ENCODE results near the gene IGSF9.

The IGSF9 gene

DNA sequence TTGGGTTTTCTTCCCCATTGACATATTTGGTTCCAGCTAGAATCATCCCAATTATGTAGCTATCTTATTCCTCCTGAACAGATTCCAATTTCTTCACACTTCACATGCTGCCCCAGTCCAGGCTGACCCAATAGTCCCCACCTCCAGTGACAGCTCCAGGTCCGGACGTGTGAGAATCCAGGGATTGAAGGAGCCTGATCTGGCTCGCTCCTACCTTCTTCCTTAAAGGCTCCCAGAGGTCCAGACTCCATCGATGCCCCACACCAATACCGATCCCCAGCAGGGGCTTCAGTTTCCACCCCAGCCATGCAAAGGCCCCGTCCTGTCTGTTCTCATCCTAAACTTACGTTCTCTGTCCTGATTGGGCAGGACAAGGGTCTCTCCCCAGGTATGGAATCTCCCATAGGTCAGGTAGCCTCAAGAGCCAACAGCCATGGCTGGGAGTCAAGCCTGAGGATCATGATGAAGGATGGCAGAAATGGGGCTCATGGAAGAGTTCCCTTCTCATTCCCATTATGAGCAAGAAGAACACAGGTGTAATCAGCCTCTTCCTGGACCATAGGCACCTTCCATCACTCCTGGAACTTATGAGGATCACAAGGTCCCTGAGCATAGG, 29.0 kb upstream of the IGSF9 start:
- DNase-seq (ENCODE audit: low read depth), result no peak

DNA sequence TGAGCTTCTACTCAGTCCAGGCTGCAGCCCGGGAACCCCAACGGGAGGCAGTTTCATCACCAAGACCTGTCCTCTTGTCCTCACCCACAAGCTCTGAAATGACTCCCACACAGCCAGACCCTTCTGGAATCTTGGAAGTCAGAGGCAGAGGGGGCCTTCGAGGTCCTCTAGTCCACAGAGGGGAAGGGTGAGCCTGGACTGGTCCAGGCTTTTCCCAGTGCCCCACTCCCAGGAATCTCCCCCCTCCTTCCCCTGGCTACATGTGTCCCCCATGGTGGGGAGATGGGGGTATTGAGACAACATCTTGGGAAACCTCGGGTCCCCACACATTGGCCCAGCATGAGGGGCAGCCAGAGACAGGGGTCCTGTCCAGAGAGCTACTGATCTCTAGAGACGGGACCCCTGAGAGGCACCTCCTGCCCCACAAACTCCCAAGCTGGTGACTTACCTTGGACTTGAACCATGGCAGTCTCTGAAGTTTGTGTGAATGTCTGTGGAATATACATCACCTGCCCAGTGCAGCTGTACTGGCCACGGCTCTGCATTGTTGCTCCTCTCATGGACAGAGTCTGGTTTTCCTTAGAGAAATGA, 28.0 kb upstream of the IGSF9 start:
- DNase-seq (ENCODE audit: low read depth), result no peak

DNA sequence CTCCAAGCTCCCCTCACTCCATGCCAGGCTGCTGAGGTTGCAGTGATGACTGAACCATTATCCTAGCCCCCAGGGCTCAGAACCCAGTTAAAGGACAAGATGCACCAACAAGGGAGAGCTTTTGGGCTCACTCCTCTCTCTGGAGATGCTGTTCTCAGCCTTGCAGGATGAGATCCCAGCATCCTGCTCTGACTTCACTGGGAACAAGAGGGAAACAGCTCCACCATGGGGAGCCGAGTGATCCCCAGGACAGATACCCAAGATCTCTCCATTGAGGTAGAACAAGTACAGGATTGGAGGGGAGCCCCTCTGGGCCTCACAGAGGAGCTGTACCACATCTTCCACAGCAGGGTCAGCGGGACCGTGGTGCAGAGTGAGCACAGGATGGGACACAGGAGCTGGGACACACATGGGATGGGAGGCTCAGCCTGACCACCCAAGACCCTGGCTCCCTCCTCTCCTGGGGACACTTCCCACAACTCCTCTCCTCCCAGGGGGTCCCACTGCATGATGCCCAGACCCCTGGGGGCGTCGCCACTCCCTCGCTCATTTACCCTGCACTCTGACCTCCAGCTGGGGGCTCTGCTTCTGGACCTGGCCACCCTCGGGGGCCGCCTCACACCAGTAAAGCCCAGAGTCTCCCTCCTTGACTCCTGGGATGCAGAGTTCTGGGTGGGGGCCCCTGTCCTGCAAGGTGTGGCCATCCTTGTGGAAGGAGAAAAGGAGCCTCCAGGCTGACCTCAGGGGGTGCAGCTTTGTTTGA, 27.2 kb upstream of the IGSF9 start:
- DNase-seq (ENCODE audit: low read depth), result no peak

DNA sequence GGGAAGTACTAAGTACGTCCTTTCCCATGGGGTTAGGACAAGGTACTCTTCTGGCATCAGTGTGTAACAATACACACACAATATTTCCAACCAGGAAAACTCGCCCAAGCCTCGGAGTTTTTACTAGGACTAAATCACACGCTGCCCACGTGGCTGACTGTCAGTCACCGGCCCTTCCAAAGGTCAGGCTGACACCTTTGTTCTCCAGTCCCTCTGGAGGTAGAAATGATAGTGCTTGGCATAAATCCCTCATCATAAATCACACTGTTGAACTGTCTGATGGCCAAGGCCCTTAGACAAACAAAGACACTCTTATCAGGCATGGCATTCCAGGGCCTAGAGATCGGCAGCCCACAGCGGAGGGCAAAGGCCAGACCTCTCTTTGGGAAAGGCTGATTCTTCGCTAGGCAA, 25.5 kb upstream of the IGSF9 start:
- DNase-seq (ENCODE audit: low read depth), result no peak

DNA sequence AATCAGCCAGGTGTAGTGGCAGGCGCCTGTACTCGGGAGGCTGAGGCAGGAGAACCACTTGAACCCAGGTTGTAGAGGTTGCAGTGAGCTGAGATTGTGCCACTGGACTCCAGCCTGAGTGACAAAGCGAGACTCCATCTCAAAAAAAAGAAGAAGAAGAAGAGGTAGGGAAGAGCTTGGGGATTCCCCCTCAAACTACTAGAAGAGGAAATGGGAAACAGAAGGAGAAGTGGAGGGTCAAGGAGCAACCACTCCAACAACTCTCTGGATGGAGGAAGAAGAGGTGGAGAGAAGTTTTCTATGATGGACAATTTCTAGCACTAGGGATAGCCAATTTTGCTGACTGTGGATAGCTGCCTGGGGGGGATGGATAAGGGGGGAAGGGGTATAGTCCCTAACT, 23.5 kb upstream of the IGSF9 start:
- no peak for DNase-seq (ENCODE audit: low read depth)

DNA sequence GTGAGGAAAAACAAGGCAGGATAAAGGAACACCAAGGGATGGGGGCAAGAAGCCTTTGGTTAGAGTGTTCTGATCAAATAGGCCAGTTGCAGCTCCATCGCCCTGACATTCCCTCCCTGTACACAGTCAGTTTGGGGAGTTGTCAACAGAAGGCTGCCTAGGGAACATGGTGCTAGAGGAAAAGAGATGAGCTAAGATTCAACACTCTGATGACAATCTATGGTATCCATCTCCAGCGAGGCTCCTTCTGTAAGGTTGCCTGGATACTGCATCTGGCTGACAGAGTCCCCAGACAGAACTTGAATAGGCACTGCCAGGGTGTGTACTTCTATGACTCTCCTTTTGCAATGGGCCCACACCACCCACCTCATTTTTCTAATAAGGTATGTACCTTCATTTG, 19.9 kb upstream of the IGSF9 start:
- no peak for DNase-seq (ENCODE audit: low read depth)

DNA sequence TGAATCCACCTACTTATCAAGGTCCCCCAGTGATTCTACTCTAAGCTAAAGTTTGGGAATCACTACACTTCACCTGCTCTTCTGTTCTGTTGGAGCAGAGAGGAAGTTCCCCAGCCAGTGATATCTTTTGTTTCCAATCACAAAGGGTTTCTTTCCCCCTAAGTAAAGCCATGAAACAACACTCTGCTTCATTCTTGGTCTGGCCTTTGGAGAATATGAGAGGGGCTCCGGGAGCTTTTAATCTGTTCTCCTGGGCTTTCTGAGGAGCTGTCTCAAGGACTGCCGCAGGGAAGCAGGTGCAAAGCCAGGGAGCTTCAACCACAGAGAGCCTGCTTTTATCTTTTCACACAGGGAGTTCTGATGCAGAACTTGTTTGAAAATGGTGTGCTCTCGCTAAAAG, 18.7 kb upstream of the IGSF9 start:
- DNase-seq (ENCODE audit: low read depth), result no peak

DNA sequence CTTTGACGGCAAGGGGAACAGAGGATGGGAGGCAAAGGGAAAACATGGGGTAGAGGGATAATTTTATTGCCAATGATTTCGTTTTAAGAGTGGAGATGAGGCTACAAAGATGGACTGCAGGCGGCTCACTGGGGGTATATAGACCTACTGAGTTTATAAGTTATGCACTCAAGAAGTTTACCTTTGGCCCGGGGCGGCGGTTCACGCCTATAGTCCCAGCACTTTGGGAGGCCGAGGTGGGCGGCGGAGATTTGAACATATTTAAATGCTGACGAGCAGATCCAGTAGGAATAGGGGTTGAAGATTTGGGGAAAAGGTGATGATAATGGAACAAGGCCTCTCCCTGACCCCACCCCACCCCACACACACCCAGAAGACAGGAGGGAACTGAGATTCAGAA, 16.8 kb upstream of the IGSF9 start:
- no peak for DNase-seq (ENCODE audit: low read depth)

DNA sequence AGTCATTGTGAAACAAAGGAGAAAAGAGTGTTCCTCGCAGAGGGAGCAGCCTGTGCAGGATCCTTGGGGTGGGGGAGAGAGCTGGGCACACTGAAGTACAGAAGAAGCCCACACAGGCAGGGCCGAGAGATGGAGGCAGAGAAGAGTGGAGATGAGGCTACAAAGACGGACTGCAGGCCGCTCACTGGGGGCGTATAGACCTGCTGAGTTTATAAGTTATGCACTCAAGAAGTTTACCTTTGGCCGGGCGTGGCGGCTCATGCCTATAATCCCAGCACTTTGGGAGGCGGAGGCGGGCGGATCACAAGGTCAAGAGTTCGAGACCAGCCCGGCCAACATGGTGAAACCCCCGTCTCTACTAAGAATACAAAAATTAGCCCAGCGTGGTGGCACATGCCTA, 16.2 kb upstream of the IGSF9 start:
- no peak for DNase-seq (ENCODE audit: low read depth)

DNA sequence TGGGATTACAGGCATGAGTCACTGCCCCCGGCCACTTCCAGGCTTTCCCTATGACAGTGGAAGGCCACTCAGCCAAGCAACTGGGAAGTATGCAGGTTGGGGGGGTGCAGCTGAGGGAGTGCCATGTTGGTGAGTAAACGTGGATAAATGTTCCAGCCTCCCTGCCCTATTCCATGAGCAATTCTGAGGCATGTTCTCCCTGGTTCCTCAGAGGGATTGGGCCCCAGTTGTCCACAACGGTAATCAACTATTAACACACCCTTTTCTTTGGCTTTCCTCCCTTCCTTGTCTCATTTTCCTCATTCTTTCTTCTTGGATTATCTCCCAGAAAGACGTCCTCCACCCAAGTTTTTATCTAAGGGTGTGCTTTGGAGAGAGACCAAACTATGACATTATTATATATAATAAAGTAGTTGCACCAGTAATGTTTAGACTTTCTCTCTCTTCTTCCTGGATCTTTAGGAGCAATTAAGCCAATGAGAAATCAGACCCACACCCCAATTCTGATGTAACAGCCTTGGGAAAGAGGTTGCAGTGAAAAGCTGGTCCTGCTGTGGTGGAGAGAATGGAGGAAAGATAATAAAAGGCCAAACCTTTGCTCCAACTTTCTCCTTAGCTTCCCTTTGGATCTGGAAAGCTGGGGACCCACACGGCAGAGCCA, 15.4 kb upstream of the IGSF9 start:
- DNase-seq (ENCODE audit: low read depth), result no peak

DNA sequence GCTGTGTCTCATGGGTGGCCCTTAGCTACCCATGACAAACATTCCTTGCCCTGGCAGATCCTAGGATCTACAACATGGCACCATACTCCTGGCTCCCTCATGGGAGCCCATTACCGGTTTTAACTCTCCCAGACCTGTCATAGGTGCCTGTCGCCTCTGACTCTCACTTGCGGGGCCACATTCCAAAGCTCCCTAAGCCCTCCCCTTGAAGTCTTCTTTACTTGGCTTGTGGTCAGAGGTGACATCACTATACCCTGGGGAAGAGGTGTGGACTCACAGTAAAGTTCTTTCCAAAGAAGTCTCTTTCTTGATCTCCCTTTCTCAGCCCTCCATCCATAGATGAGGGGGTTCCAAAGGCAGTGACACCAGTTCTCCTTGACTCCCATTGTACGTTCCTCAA, 14.0 kb upstream of the IGSF9 start:
- DNase-seq (ENCODE audit: low read depth), result no peak

DNA sequence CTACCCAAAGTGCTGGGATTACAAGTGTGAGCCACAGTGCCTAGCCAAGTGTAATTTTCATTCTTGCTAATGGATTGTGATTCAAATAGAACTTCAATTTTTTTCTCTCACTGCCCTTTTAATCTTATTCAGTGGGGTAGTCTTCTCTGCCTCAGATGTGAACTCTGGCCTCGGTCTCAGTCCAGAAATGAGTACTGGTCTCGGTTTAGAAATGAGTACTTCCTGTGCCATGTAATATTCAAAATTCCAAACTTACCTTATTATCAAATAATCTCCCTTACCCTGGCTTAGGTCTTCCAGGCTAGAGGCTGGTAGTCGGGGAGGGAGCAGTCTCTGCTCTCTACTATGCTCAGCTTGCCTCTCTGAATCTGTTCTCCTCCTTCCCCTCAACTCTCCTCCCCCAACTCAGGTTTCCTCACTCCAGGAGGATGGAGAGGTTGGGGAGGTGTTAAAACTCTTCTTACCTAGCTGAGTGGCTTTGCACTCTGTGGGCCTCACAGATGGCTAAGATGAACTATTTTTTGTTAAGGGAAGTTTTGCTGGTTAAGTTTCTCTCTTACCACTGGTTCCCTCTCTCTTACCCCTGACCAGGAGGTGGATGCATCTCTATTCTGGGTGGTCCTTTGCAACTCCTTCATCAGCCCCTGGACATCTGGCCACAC, 13.4 kb upstream of the IGSF9 start:
- no peak for DNase-seq (ENCODE audit: low read depth)

DNA sequence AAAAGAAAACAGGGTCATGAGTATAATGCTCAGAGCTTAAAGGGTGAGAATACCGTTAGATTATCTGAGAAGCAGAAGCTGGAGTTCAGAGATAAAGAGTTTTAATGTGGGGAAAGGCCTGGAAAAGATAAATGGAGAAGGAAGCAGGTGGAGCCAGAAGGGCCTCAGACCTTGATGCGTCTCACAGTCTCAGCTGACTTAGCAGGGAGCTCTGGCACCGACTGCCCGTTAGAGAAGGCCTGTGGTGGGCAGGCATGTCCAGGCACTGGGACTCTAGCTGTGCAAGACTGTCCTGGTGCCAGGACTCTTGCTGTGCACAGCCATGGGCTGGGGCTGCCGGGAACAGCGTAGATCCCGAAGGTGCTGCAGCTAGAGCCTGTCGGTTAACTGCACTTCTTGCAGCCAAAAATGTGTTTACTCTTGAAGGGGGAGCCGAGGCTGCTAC, 12.4 kb upstream of the IGSF9 start:
- no peak for DNase-seq (ENCODE audit: low read depth)

DNA sequence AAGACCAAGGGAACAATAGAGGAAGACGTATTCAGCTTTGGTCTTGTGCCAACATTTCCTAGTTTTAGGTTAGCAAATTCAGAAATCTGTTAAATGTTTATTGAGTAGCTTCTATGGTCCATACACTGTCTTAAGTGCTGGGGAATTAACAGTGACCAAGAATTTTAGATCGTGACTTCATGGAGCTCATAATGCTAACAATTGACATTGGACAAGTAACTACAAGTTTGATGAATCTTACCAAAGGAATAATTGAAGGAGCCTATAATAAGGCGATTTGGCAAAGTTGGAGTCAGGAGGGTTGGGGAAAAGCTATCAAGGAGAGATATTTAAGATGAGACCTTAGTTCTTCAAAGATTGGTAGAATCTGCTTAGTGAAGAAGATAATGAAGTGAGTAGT, 10.0 kb upstream of the IGSF9 start:
- no peak for DNase-seq (ENCODE audit: low read depth)

DNA sequence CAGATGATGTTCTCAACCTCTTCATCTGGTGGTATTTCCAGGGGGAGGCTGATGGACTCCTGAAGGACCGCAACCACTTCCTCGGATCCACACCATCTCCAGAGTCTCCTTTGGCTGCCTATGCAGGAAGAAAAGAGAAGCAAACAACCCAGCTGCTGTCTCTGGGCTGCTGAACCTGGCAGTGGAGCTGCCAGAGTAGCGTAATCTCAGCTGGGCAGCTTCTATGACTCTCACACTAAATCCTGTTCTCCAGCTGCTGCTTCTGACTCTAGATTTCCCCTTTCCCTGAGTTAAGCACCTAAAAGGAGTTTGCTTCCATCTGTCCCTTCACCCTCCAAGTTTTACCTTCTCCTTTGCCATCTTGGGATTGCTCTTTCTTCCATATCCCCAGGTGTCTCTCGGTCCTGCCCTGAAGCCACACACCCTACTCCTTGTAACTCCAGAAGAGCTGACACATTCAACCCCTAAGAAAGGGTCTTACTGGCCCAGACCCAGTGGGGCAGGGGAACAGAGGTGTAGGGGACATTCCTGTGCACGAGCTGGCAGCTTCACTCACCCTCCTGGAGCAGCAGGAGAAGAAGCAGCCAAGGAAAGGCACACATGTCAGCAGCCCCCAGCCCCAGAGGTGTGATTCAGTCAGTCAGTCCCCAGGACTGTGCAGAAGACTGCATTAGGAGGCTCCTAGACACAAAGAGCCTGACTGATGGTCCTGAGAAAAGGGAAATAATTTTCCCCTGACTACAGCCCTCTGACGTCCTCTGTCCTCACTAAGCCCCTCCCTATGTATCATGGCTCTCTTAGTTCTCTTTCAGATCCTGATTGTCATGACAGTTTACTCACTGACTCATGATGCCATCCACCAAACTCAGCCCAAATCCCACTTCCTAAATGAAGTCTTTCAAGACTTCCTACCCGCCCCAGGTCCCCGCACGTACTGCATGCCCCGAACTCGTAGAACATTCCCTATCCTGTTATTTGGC, 8.4 kb upstream of the IGSF9 start, which contains the start of gene SLAMF9:
Gene SLAMF9, minus strand, starts transcription at position 702 of the 980 bp plus-strand sequence. Its CDS starts 100 bp downstream, at position 602.
- DNase-seq (ENCODE audit: low read depth), result no peak

DNA sequence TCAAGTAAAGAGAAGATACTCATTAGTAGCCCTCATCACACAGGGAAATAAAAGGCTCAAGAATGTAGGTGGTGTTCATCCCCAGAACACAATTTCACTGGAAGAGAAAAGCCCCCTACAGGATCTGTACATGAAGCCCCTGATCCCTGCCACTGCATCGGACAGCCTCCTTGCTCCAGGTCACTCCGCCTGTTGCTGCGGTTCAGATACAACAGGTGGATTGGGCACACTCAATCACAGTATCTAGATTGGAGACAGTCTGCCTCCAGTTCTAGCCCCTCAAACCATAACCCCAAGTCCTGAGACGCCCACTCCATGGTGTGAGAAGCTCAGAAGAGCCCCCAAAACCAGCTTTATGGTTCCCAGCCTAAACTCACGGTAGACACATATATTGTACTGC, 7.5 kb upstream of the IGSF9 start:
- DNase-seq (ENCODE audit: low read depth), result no peak

DNA sequence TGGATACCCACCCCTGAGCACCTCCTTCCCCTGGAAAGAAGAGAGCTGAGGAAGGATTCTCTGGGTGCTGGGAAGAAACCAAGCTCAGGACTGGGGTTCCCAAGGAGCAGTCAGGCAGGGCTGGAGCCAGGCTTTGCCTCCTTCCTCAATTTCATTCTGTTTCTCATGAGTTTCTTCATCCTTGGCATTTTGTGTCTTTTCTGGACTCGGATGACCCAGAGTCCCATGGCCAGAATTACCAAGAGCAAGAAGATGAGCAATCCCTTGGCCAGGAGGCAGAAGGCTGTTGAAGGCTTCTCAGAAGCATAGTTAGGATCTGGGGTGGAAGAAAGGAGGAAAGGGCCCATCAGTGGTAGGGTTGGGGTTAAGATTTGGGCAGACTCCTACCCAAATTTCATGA, 6.1 kb upstream of the IGSF9 start:
- no peak for DNase-seq (ENCODE audit: low read depth)

DNA sequence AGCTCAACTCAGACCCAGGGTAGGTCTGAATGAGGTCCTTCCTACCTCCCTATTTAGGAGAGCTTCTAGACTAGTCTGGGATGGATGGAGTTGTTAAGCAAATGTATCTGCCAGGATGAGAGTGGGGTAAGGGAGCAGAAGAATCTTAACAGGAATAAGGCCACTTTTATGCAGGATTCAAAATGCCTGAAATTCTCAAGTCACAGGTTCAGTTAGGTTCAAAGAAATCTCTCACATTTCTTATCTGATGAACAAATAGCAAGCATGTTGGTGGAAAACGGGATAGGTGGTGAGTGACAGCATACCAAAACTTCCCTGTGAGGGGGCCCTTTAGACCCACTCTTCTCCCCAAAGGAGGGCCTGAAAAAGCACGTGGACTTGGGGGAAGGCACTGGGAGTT, 5.6 kb upstream of the IGSF9 start:
- no peak for DNase-seq (ENCODE audit: low read depth)

DNA sequence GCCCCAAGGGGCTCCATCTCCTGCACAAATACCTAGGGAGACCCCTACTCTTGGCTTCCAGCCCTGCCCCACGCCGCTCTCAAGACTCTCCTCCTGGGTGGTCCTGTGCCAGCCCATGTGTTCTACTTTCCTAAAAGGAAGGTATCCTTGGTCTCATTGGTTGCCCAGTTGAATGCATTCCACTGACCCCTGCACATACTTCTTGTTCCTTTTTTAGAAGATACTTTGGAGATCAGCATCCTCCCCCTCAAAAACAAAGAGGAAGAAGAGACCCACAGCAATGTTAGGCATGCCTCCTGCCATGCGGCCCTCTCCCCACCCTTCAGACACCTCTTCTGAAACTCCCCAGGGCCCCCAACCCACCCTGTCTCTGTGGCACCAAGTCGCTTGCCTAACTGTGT, 4.6 kb upstream of the IGSF9 start:
- DNase-seq (ENCODE audit: low read depth), result no peak

DNA sequence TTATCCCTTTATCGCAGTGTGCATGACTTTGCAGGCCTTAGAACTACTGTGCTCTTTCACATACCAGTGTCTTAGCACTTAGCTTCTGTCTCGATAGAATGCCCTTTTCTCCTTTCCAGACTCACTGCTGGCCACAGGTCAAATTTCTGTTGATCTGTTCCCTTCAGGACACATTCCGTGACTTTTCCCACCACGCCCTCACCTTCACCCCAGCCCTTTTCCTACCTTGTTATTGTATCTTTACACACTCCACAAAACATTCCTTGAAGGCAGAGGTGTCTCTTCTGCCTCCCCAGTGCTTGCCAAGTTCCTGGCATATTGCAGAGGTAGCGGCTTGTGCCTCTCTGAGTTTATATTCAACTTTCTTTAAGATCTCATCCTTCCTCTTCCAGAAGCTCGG, 3.7 kb upstream of the IGSF9 start:
- no peak for DNase-seq (ENCODE audit: low read depth)

DNA sequence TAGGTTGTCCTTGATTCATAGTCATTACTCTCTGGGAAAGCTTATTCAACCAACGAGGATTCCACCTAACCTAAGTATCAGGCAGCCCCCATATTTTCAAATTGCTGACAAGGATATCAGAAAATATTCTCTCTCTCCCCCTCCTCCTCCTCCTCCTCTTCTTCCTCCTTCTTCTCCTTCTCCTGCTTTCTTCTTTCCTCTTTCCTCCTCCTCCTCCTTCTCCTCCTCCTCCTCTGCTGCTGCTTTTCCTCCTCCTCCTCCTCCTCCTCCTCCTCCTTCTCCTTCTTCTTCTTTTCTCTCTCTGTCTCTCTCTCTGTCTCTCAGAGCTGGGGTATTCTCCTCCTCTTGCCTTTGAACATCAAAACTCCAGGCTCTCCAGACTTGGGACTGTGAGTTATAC, 2.5 kb upstream of the IGSF9 start:
- no peak for DNase-seq (ENCODE audit: low read depth)

All from stimulated activated CD8-positive, alpha-beta memory T cell treated with anti-CD3 and anti-CD28 coated beads, Interleukin-7, amount 100 ng/mL, for 24 hours (primary cell).